IMR-90 (cell line): ENCODE measurements around the gene VPS11. TPM values are rescaled to one million over a fixed set of nuclear protein-coding genes. Genes with fewer than 3 reads are reported as not detected.

Experiments
- ATAC-seq: fragments of 200-7000 bp; cut with Tn5 transposase; 2 replicates; pipeline ENCODE4 v1.9.1; 2020; ENCODE audit warnings: low read depth, mild to moderate bottlenecking, moderate library complexity
- BruUV-seq: library from RNA; stranded (reverse); fragments of 400-500 nt; replicated peaks from 2 replicates; lab custom pipeline; 2021; lab: Mats Ljungman, UMichigan
- CTCF ChIA-PET: fragments of 300-600 bp; formaldehyde crosslinking; extraction: SDS; loops from one replicate; lab custom pipeline; 2021; ENCODE audit warnings: antibody characterized with exemption; lab: Yijun Ruan, JAX
- POLR2A ChIA-PET: fragments of 300-600 bp; sonication (Branson Sonifier 250); formaldehyde crosslinking; loops from one replicate; lab custom pipeline; 2022; ENCODE audit warnings: antibody characterized with exemption; ENCODE audit not compliant: unreplicated experiment; lab: Charles Lee
- DNase-seq: peaks from one replicate; pipeline ENCODE4 v3.0.0; 2013
- H2AFZ ChIP-seq: replicated peaks from 2 replicates; pipeline ENCODE3; 2013; ENCODE audit warnings: low read length, mild to moderate bottlenecking; ENCODE audit not compliant: poor library complexity
- H2AK5ac ChIP-seq: 2 replicates; pipeline ENCODE4 v1.6.1; 2013; ENCODE audit warnings: low read depth, low read length, inconsistent platforms
- H2AK9ac ChIP-seq: replicated peaks from 2 replicates; pipeline ENCODE3; 2013; ENCODE audit warnings: mild to moderate bottlenecking, low read depth, low read length, moderate library complexity; ENCODE audit not compliant: poor library complexity
- H2BK120ac ChIP-seq: 2 replicates; pipeline ENCODE4 v1.6.1; 2013; ENCODE audit warnings: low read depth, low read length, inconsistent platforms
- H2BK15ac ChIP-seq: 3 replicates; pipeline ENCODE4 v1.6.1; 2013; ENCODE audit warnings: low read depth, low read length, inconsistent platforms
- H2BK20ac ChIP-seq: 2 replicates; pipeline ENCODE4 v1.6.1; 2013; ENCODE audit warnings: low read depth, mild to moderate bottlenecking, inconsistent platforms, low read length, moderate library complexity
- H2BK5ac ChIP-seq: 2 replicates; pipeline ENCODE4 v1.6.1; 2013; ENCODE audit warnings: mild to moderate bottlenecking, low read depth, low read length, inconsistent platforms; ENCODE audit not compliant: poor library complexity, severe bottlenecking
- H3K14ac ChIP-seq: replicated peaks from 2 replicates; pipeline ENCODE4 v1.6.1; 2013; ENCODE audit warnings: low read depth, low read length, inconsistent platforms
- H3K18ac ChIP-seq: 2 replicates; pipeline ENCODE4 v1.6.1; 2013; ENCODE audit warnings: low read depth, low read length, control low read depth
- H3K23ac ChIP-seq: 2 replicates; pipeline ENCODE4 v1.6.1; 2013; ENCODE audit warnings: low read depth, low read length, inconsistent platforms
- H3K27ac ChIP-seq: 2 replicates; pipeline ENCODE4 v1.5.1; 2013; ENCODE audit warnings: mild to moderate bottlenecking, control low read depth, low read length; ENCODE audit not compliant: insufficient read depth
- H3K27me3 ChIP-seq: 2 replicates; pipeline ENCODE4 v1.6.1; 2013; ENCODE audit warnings: low read length; ENCODE audit not compliant: control insufficient read depth, insufficient read depth
- H3K36me3 ChIP-seq: 2 replicates; pipeline ENCODE4 v1.6.1; 2013; ENCODE audit warnings: low read length, mixed read lengths; ENCODE audit not compliant: control insufficient read depth, insufficient read depth
- H3K4ac ChIP-seq: 2 replicates; pipeline ENCODE4 v1.6.1; 2013; ENCODE audit warnings: low read depth, low read length, inconsistent platforms
- H3K4me1 ChIP-seq: 2 replicates; pipeline ENCODE4 v1.6.1; 2013; ENCODE audit warnings: low read length, mixed read lengths; ENCODE audit not compliant: control insufficient read depth, insufficient read depth
- H3K4me2 ChIP-seq: 2 replicates; pipeline ENCODE4 v1.6.1; 2013; ENCODE audit warnings: low read depth, mild to moderate bottlenecking, control low read depth, low read length, moderate library complexity
- H3K4me3 ChIP-seq: 2 replicates; pipeline ENCODE4 v1.5.1; 2013; ENCODE audit warnings: low read depth, mild to moderate bottlenecking, control low read depth, low read length, moderate library complexity; ENCODE audit not compliant: insufficient read depth
- H3K56ac ChIP-seq: 2 replicates; pipeline ENCODE4 v1.6.1; 2013; ENCODE audit warnings: low read length, inconsistent platforms; ENCODE audit not compliant: insufficient read depth; ENCODE audit errors: extremely low read depth
- H3K79me1 ChIP-seq, 2 experiments: 2 replicates each; pipeline ENCODE4 v1.6.1; 2013; ENCODE audit warnings: low read length in 2 of 2, inconsistent platforms in 1 of 2, low read depth in 1 of 2
- H3K9ac ChIP-seq: 2 replicates; pipeline ENCODE4 v1.6.1; 2013; ENCODE audit warnings: low read depth, low read length, control low read depth
- H3K9me1 ChIP-seq: 2 replicates; pipeline ENCODE4 v1.6.1; 2013; ENCODE audit warnings: low read length, inconsistent platforms; ENCODE audit not compliant: insufficient read depth
- H3K9me3 ChIP-seq: 2 replicates; pipeline ENCODE4 v1.6.1; 2013; ENCODE audit warnings: low read length; ENCODE audit not compliant: control insufficient read depth, insufficient read depth
- H4K20me1 ChIP-seq: 2 replicates; pipeline ENCODE4 v1.6.1; 2013; ENCODE audit warnings: low read length, inconsistent platforms; ENCODE audit not compliant: insufficient read depth
- H4K5ac ChIP-seq: 2 replicates; pipeline ENCODE4 v1.6.1; 2013; ENCODE audit warnings: mild to moderate bottlenecking, low read depth, low read length, control low read depth
- H4K8ac ChIP-seq, 2 experiments: 2 replicates each; pipeline ENCODE4 v1.6.1; 2013; ENCODE audit warnings: low read depth in 2 of 2, low read length in 2 of 2, control low read depth in 1 of 2, inconsistent platforms in 1 of 2
- H4K91ac ChIP-seq: 2 replicates; pipeline ENCODE4 v1.6.1; 2013; ENCODE audit warnings: low read depth, low read length, inconsistent platforms; ENCODE audit not compliant: insufficient read depth
- BHLHE40 ChIP-seq: fragments of 150-350 bp; IDR thresholded peaks from 2 replicates; pipeline ENCODE4 v1.6.1; 2016; ENCODE audit warnings: mild to moderate bottlenecking, low read depth, low read length
- CEBPB ChIP-seq: IDR thresholded peaks from 2 replicates; pipeline ENCODE4 v1.6.1; 2012; ENCODE audit warnings: low read depth, low read length, improper control_type of control experiment
- NFE2L2 ChIP-seq: fragments of 150-350 bp; IDR thresholded peaks from 2 replicates; pipeline ENCODE4 v1.6.1; 2016; ENCODE audit warnings: low read depth, mild to moderate bottlenecking, low read length
- POLR2A ChIP-seq: IDR thresholded peaks from 2 replicates; pipeline ENCODE4 v1.6.1; 2012; ENCODE audit warnings: mild to moderate bottlenecking, low read depth, low read length
- RCOR1 ChIP-seq: IDR thresholded peaks from 2 replicates; pipeline ENCODE4 v1.6.1; 2012; ENCODE audit warnings: mild to moderate bottlenecking, low read length, improper control_type of control experiment; ENCODE audit not compliant: insufficient replicate concordance
- RFX5 ChIP-seq: IDR thresholded peaks from 2 replicates; pipeline ENCODE4 v1.8.0; 2012; ENCODE audit warnings: low read depth, mild to moderate bottlenecking, low read length, moderate library complexity
- WGBS, 2 experiments: methylation state at CpG; one replicate each; pipeline versions ENCODE4 v1.1.5 to v1.1.7; 2013; ENCODE audit warnings: missing lambda C conversion rate in 2 of 2; ENCODE audit not compliant: insufficient read length in 1 of 2; ENCODE audit errors: extremely low coverage in 2 of 2; 5-methylcytosine and 5-hydroxymethylcytosine counted together
- dilution Hi-C: fragments of 300-500 bp; cut with HindIII; formaldehyde crosslinking; loops from one replicate; pipeline ENCODE4 v1.14.3; 2018; ENCODE audit warnings: low sequenced_read_pairs; ENCODE audit not compliant: unreplicated experiment
- in situ Hi-C: fragments of 300-500 bp; cut with MboI; formaldehyde crosslinking; loops from 3 replicates; pipeline ENCODE4 v1.14.3; 2019; ENCODE audit warnings: low sequenced_read_pairs, inconsistent platforms, mixed read lengths
- intact Hi-C: fragments of 100-400 bp; cut with micrococcal nuclease; formaldehyde crosslinking; loops from 2 replicates; pipeline ENCODE4 v1.10.0; 2022
- polyA plus RNA-seq, 3 experiments: library from polyadenylated mRNA; depleted of rRNA; stranded (reverse); fragments of >200 nt; gene quantifications; 2 replicates each; pipeline ENCODE4 v1.2.3, GENCODE V29; 2012; ENCODE audit warnings: low replicate concordance in 1 of 3
- total RNA-seq: library from RNA; depleted of rRNA; stranded (reverse); fragments of >200 nt; gene quantifications from 2 replicates; pipeline ENCODE4 v1.2.3, GENCODE V29; 2012
- TF ChIP-seq, protein P1 (sequence below): fragments of 150-350 bp; IDR thresholded peaks from 2 replicates; pipeline ENCODE4 v1.6.1; 2017; ENCODE audit warnings: mild to moderate bottlenecking, antibody characterized with exemption, low read length, low read depth
- TF ChIP-seq, protein P2 (sequence below): fragments of 150-350 bp; IDR thresholded peaks from 2 replicates; pipeline ENCODE4 v1.6.1; 2016; ENCODE audit warnings: low read depth, mild to moderate bottlenecking, low read length, moderate library complexity, borderline replicate concordance

VPS11 gene
- total and polyA plus RNA-seq, 2 of the 4 experiments (the other 2 are of a cell fraction), result 19.7 to 30.5 TPM

DNA sequence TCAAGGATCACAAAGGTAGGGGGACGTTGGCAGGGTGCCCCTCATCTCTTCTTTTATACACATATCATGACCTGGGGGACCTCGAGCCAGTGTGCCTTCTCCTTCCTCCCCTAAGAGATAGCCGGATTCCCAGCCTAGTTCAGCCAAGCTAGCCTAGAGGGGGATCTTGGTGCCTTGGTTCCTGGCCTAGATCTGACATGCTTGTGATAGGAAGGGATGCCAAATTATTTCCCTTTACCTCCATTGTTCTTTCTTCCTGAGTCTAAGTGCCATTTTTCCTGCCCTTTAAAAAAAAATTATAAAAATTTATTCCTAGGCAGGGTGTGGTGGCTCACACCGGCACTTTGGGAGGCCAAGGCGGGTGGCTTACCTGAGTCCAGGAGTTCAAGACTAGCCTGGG is 46.7 kb downstream of the VPS11 start:
- Histone ChIP-seq H2BK15ac (no peak overlapping the region), H3K9me1 (no peaks in the 10 kb centered on the region), H3K18ac (no peak overlapping the region), H2AFZ (no peak overlapping the region), H3K27me3 (no peaks in the 10 kb centered on the region), H3K4me2 (no peak overlapping the region), H2BK120ac (no peak overlapping the region), H3K79me1 (peaks cover under 1 to 13% of the 10 kb centered on the region in 2 experiments; a peak in 2 of 4 replicates), H3K23ac (no peak overlapping the region), H4K20me1 (no peaks in the 10 kb centered on the region), H3K56ac (no peak overlapping the region), H3K9me3 (no peaks in the 10 kb centered on the region), H3K9ac (no peak overlapping the region), H3K4me3 (no peak overlapping the region), H3K4me1 (no peaks in the 10 kb centered on the region), H4K8ac (no peak overlapping the region), H2BK5ac (no peak overlapping the region), H4K91ac (no peak overlapping the region), H3K27ac (no peak overlapping the region), H3K14ac (no peak overlapping the region), H3K4ac (no peak overlapping the region), H4K5ac (no peak overlapping the region), H3K36me3 (peaks cover 36% of the 10 kb centered on the region), H2AK5ac (no peak overlapping the region), H2AK9ac (no peak overlapping the region), H2BK20ac (no peak overlapping the region)
- DNase-seq (no peak), ATAC-seq (no peak)
- intact Hi-C loops, result no loop called here
- ChIA-PET CTCF (no interaction called here), POLR2A (no interaction called here)
- in situ Hi-C loops, result no loop called here
- BruUV-seq, result no TSS peak
- WGBS, 2 experiments, result no CpG with 5 or more reads among the region's 5 CpGs
- TF ChIP-seq CEBPB (no peak), NFE2L2 (no peak), RCOR1 (no peak), RFX5 (no peak), POLR2A (no peak), BHLHE40 (no peak)
- TF ChIP-seq, protein P1, sequence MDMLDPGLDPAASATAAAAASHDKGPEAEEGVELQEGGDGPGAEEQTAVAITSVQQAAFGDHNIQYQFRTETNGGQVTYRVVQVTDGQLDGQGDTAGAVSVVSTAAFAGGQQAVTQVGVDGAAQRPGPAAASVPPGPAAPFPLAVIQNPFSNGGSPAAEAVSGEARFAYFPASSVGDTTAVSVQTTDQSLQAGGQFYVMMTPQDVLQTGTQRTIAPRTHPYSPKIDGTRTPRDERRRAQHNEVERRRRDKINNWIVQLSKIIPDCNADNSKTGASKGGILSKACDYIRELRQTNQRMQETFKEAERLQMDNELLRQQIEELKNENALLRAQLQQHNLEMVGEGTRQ, result no peak
- TF ChIP-seq, protein P2, sequence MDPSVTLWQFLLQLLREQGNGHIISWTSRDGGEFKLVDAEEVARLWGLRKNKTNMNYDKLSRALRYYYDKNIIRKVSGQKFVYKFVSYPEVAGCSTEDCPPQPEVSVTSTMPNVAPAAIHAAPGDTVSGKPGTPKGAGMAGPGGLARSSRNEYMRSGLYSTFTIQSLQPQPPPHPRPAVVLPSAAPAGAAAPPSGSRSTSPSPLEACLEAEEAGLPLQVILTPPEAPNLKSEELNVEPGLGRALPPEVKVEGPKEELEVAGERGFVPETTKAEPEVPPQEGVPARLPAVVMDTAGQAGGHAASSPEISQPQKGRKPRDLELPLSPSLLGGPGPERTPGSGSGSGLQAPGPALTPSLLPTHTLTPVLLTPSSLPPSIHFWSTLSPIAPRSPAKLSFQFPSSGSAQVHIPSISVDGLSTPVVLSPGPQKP, result no peak
- dilution Hi-C loops, result no loop called here
